ENCODE data around the gene MAMDC4.

DNA sequence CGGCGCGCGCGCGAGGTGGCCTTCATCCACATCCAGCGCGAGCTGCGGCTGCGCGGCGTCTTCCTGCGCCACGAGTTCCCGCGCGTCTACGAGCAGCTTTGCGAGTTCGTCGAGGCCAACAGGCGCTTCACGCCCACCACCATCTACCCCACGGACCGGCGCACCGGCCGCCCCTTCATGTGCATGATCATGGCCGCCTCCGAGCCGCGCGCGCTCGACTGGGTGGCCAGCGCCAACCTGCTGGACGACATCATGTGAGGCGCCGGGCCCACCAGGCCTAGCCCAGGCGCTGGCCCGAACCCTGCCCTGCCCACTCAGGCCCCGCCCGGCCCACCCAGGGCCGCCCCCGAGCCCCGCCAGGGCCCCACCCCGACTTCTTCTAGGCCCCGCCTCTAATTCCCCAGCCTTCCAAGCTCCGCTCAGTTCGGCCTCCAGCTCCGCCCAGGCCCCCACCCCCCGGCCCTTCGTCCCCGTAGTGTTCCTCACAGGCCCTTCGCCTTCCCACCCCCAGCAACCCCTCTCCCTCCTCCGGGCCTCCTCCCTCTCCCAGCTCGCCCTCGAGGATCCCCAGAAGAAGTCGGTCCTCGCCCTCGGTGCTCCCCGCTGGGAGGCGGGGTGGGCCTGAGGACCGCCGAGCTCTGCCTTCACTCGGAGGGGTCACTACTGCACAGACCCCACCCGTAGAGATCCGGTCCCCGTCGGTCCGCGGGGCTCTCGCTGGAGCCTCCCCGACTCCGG is 4.9 kb upstream of the MAMDC4 start:
- TF ChIP-seq FOXA1 (IDR thresholded peaks at IDR 0.05) = no peak
- TF ChIP-seq, protein P1, sequence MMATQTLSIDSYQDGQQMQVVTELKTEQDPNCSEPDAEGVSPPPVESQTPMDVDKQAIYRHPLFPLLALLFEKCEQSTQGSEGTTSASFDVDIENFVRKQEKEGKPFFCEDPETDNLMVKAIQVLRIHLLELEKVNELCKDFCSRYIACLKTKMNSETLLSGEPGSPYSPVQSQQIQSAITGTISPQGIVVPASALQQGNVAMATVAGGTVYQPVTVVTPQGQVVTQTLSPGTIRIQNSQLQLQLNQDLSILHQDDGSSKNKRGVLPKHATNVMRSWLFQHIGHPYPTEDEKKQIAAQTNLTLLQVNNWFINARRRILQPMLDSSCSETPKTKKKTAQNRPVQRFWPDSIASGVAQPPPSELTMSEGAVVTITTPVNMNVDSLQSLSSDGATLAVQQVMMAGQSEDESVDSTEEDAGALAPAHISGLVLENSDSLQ (IDR thresholded peaks at IDR 0.05) = no peak
- TF ChIP-seq BHLHE40 (IDR thresholded peaks at IDR 0.05; ENCODE audit: borderline replicate concordance) = no peak
- no peak for TF ChIP-seq TARDBP (IDR thresholded peaks at IDR 0.05)
- TF ChIP-seq ARNT (IDR thresholded peaks at IDR 0.05) = no peak
- no peak for TF ChIP-seq NFRKB (IDR thresholded peaks at IDR 0.05)
- no peak for TF ChIP-seq HDGF (IDR thresholded peaks at IDR 0.05; ENCODE audit: borderline replicate concordance)
- TF ChIP-seq SP1 (IDR thresholded peaks at IDR 0.05) = no peak
- TF ChIP-seq SUZ12 (IDR thresholded peaks at IDR 0.05) = no peak
- TF ChIP-seq FOXK2 (IDR thresholded peaks at IDR 0.05) = no peak
- TF ChIP-seq FOXM1 (IDR thresholded peaks at IDR 0.05; ENCODE audit: borderline replicate concordance) = no peak
